OCI-LY7 (cell line): ENCODE results near the gene TRMU.

ENCODE experiments used
- CTCF ChIP-seq: fragments of 200-600 bp; sonication (generic); conservative IDR thresholded peaks from 2 replicates; pipeline ENCODE4 v1.5.1; 2014; ENCODE audit warnings: mild to moderate bottlenecking, antibody characterized with exemption, low read length, moderate library complexity, mixed read lengths
- EZH2phosphoT487 ChIP-seq: fragments of 200-600 bp; sonication (generic); IDR thresholded peaks from 2 replicates; pipeline ENCODE4 v1.6.1; 2018; ENCODE audit warnings: low read depth, borderline replicate concordance, mild to moderate bottlenecking, mixed run types, antibody characterized with exemption, low read length, moderate library complexity, mixed read lengths

DNA sequence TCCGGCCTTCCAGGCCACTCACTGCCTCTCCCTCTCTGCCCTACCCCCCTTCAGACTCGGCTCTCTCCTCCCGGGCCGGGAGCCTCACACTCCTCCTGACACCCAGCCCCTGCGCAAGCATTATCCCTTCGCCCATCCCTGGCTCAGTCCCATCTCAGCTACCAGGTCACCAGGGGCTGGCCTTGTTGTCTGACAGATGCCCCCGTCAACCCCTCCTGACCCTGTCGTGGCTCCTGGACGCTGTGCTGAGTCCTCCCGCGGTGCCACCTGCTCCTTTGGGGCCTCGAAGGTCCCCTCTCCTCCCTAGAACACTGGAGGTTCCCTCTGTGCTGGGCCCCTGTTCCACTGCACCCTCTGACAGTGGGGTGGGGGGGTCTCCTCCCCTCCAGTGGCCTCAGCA, 32.9 kb downstream of the TRMU start:
- TF ChIP-seq CTCF: no peak
- TF ChIP-seq EZH2phosphoT487: no peak
